Astrocyte of the cerebellum (primary cell): ENCODE results near the gene GRID1.

ENCODE experiments used
- DNase-seq: peaks from one replicate; pipeline ENCODE4 v3.0.0-alpha.2; 2011; ENCODE audit warnings: low read depth
- H3K4me3 ChIP-seq: 2 replicates; pipeline ENCODE4 v1.5.1; 2011; ENCODE audit warnings: mild to moderate bottlenecking, low read depth, low read length, moderate library complexity
- in situ Hi-C: cut with HindIII; loops from 2 replicates; pipeline ENCODE4 v1.10.0; 2017; ENCODE audit warnings: low sequenced_read_pairs
- TF ChIP-seq, protein P1 (sequence below): IDR thresholded peaks from 2 replicates; pipeline ENCODE4 v1.5.1; 2012; ENCODE audit warnings: low read length, low read depth, moderate library complexity, mild to moderate bottlenecking; ENCODE audit errors: missing control alignments

Gene GRID1

GRCh38 chr10:86128360-86128759, 238.2 kb downstream of the GRID1 start:
- TF ChIP-seq, protein P1, sequence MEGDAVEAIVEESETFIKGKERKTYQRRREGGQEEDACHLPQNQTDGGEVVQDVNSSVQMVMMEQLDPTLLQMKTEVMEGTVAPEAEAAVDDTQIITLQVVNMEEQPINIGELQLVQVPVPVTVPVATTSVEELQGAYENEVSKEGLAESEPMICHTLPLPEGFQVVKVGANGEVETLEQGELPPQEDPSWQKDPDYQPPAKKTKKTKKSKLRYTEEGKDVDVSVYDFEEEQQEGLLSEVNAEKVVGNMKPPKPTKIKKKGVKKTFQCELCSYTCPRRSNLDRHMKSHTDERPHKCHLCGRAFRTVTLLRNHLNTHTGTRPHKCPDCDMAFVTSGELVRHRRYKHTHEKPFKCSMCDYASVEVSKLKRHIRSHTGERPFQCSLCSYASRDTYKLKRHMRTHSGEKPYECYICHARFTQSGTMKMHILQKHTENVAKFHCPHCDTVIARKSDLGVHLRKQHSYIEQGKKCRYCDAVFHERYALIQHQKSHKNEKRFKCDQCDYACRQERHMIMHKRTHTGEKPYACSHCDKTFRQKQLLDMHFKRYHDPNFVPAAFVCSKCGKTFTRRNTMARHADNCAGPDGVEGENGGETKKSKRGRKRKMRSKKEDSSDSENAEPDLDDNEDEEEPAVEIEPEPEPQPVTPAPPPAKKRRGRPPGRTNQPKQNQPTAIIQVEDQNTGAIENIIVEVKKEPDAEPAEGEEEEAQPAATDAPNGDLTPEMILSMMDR = no peak
- no peak overlapping the region for H3K4me3 ChIP-seq
- DNase-seq = no peak
- in situ Hi-C loops = no loop called here

DNA sequence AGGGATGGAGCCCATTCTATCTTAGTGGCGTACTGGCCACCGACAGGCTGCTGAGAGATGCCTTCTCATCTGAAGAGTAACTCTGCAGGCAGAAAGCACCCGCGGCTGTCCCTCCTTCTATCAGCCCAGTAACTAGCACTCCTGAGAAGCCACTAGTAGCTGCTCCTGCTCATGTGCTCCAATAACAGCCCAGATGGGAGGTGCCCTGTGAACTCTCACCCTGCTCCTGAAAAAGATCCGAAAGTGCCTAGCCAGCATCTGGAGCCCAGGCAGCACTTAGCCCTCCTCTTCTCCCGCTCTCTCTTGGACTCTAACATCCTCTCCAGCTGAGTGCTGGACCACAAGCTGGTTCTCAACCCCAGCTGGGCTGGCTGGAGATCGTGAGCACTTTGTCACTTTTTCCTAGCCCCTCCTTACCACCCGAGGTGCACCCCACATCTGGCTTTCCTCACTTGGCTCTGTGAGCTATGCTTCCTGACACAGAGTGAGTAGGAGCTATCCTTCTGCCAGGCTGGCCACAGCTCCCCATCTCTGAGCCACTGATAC, 239.2 kb downstream of the GRID1 start:
- TF ChIP-seq, protein P1 = no peak
- in situ Hi-C loops = no loop called here
- H3K4me3 ChIP-seq = no peak overlapping the region
- DNase-seq = no peak

DNA sequence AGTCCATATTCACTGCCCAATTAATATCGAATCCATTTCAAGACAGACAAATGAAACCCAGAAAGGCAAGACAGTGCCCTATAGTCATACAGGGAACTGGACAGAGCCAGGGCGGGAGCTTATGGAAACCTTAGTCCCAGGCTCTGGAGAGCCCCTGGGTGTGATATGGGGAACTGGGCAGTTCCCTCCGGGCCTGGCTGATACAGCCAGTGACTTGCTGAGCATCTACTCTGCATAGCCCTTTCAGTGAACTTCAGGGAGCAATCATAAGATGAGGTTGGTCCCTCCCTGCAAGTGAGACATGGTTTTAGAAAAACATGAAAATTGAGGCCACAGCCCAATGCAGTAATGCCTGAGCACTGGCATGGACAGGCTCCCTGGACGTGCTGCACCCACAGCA, 241.9 kb downstream of the GRID1 start:
- no peak for DNase-seq
- TF ChIP-seq, protein P1 = no peak
- in situ Hi-C loops = no loop called here
- H3K4me3 ChIP-seq = no peak overlapping the region

DNA sequence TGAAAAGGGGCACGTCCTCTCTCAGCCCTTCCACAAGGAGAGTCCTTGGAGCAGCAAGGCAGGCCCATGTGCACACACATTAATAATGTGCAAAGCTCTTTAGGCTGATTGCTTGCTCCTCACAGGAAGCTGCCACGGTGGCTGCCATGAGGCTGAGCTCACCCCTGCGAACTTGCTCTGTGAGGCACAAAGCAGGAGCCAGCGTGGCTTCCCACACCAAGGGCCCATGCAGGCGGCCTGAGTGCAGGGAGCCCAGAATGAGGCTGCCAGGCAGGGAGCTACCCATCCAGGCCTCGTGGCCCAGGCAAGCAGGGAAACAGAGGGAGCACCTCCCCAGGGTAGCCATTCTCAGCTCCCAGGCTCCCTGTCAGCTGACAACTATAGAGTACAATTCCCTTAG, 242.9 kb downstream of the GRID1 start:
- in situ Hi-C loops = no loop called here
- no peak overlapping the region for H3K4me3 ChIP-seq
- DNase-seq = no peak
- TF ChIP-seq, protein P1 = no peak

DNA sequence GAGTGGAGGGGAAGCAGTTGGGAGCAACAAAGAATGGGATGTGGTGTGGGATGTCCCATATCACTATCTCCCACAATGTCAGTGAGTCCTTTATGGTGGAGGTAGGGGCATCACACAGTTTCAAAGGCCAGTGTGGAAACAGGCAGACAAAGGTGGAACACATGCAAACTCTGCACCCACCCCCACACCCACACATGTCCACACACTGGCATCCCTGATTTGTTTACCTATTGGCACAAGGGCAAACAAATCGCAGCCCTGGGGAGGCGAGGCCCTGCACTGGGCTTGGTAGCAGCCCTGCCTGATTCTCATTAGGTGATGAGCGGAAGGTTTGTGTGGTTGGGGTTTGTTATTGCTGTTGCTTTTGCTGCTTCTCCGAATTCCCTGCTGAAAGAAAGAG, 243.3 kb downstream of the GRID1 start:
- TF ChIP-seq, protein P1 = no peak
- in situ Hi-C loops = no loop called here
- H3K4me3 ChIP-seq = no peak overlapping the region
- no peak for DNase-seq

GRCh38 chr10:86122646-86123045, 243.9 kb downstream of the GRID1 start:
- TF ChIP-seq, protein P1 = no peak
- DNase-seq = no peak
- no peak overlapping the region for H3K4me3 ChIP-seq
- in situ Hi-C loops = no loop called here

- DNase-seq = no peak
- H3K4me3 ChIP-seq = no peak overlapping the region
- in situ Hi-C loops = no loop called here
- TF ChIP-seq, protein P1 = no peak
Observed at GRCh38 chr10:86121200-86121599, 245.4 kb downstream of the GRID1 start.
